ENCODE results near the gene MRPS35.

MRPS35 gene

GRCh38 chr12:27710592-27711316, at the start of gene MRPS35:
MRPS35 (plus strand) TSS chr12:27710832; CDS start chr12:27710844, 12 bp downstream.
- H3K4me1 Mint-ChIP-seq, result peaks cover 30% of the 10 kb centered on the region
- H3K36me3 Mint-ChIP-seq, result no peaks in the 10 kb centered on the region
- no peaks in the 10 kb centered on the region for H3K27me3 Mint-ChIP-seq
- H3K9me3 Mint-ChIP-seq, result no peaks in the 10 kb centered on the region
- peak within 1 kb of the TSS; percentile 98 for H3K4me3 Mint-ChIP-seq
- peak within 1 kb of the TSS; percentile 96 for H3K27ac Mint-ChIP-seq

- Mint-ChIP-seq H3K36me3 (peaks cover 10% of the 10 kb centered on the region), H3K27me3 (no peaks in the 10 kb centered on the region), H3K4me1 (no peaks in the 10 kb centered on the region)
Measured at GRCh38 chr12:27665704-27666103, 44.9 kb upstream of the MRPS35 start.

GRCh38 chr12:27666510-27666909, 44.1 kb upstream of the MRPS35 start:
- Mint-ChIP-seq H3K4me3 (no peak overlapping the region), H3K4me1 (no peaks in the 10 kb centered on the region), H3K36me3 (peaks cover 8% of the 10 kb centered on the region), H3K27ac (no peak overlapping the region), H3K27me3 (no peaks in the 10 kb centered on the region), H3K9me3 (no peaks in the 10 kb centered on the region)

More at GRCh38 chr12:27665704-27666103, 44.9 kb upstream of the MRPS35 start:
- H3K4me3 Mint-ChIP-seq, result no peak overlapping the region
- H3K27ac Mint-ChIP-seq, result no peak overlapping the region
- no peaks in the 10 kb centered on the region for H3K9me3 Mint-ChIP-seq

- Mint-ChIP-seq H3K27me3 (no peaks in the 10 kb centered on the region), H3K4me3 (no peak overlapping the region), H3K36me3 (peaks cover 6% of the 10 kb centered on the region), H3K27ac (no peak overlapping the region), H3K9me3 (no peaks in the 10 kb centered on the region), H3K4me1 (no peaks in the 10 kb centered on the region)
Measured at GRCh38 chr12:27667540-27667939, 43.1 kb upstream of the MRPS35 start.

GRCh38 chr12:27672051-27672450, 38.6 kb upstream of the MRPS35 start:
- Mint-ChIP-seq H3K4me1 (no peaks in the 10 kb centered on the region), H3K4me3 (no peak overlapping the region), H3K27ac (no peak overlapping the region), H3K27me3 (no peaks in the 10 kb centered on the region), H3K9me3 (no peaks in the 10 kb centered on the region), H3K36me3 (peaks cover 6% of the 10 kb centered on the region)

- H3K4me3 Mint-ChIP-seq, result no peak overlapping the region
- no peaks in the 10 kb centered on the region for H3K27me3 Mint-ChIP-seq
- no peak overlapping the region for H3K27ac Mint-ChIP-seq
- H3K9me3 Mint-ChIP-seq, result no peaks in the 10 kb centered on the region
- peaks cover 6% of the 10 kb centered on the region for H3K36me3 Mint-ChIP-seq
- no peaks in the 10 kb centered on the region for H3K4me1 Mint-ChIP-seq
Measured at GRCh38 chr12:27672643-27673042, 38.0 kb upstream of the MRPS35 start.

GRCh38 chr12:27673101-27673718, 37.4 kb upstream of the MRPS35 start:
- Mint-ChIP-seq H3K4me3 (no peak overlapping the region), H3K9me3 (no peaks in the 10 kb centered on the region), H3K36me3 (peaks cover 8% of the 10 kb centered on the region), H3K4me1 (no peaks in the 10 kb centered on the region), H3K27me3 (no peaks in the 10 kb centered on the region), H3K27ac (no peak overlapping the region)

- Mint-ChIP-seq H3K9me3 (no peaks in the 10 kb centered on the region), H3K27me3 (no peaks in the 10 kb centered on the region), H3K27ac (no peak overlapping the region), H3K36me3 (peaks cover 4% of the 10 kb centered on the region), H3K4me1 (no peaks in the 10 kb centered on the region), H3K4me3 (no peak overlapping the region)
Measured at GRCh38 chr12:27674989-27675388, 35.6 kb upstream of the MRPS35 start.

- H3K27ac Mint-ChIP-seq, result no peak overlapping the region
- H3K36me3 Mint-ChIP-seq, result peaks cover 4% of the 10 kb centered on the region
- no peaks in the 10 kb centered on the region for H3K4me1 Mint-ChIP-seq
- H3K9me3 Mint-ChIP-seq, result no peaks in the 10 kb centered on the region
- no peaks in the 10 kb centered on the region for H3K27me3 Mint-ChIP-seq
- no peak overlapping the region for H3K4me3 Mint-ChIP-seq
Measured at GRCh38 chr12:27680619-27681018, 30.0 kb upstream of the MRPS35 start.

GRCh38 chr12:27682534-27682933, 28.1 kb upstream of the MRPS35 start:
- H3K9me3 Mint-ChIP-seq, result no peaks in the 10 kb centered on the region
- H3K4me1 Mint-ChIP-seq, result no peaks in the 10 kb centered on the region
- peaks cover 2% of the 10 kb centered on the region for H3K36me3 Mint-ChIP-seq
- H3K4me3 Mint-ChIP-seq, result no peak overlapping the region
- no peak overlapping the region for H3K27ac Mint-ChIP-seq
- no peaks in the 10 kb centered on the region for H3K27me3 Mint-ChIP-seq

GRCh38 chr12:27685274-27685673, 25.4 kb upstream of the MRPS35 start:
- no peaks in the 10 kb centered on the region for H3K27me3 Mint-ChIP-seq
- peaks cover 6% of the 10 kb centered on the region for H3K36me3 Mint-ChIP-seq
- H3K4me3 Mint-ChIP-seq, result no peak overlapping the region
- H3K9me3 Mint-ChIP-seq, result no peaks in the 10 kb centered on the region
- no peaks in the 10 kb centered on the region for H3K4me1 Mint-ChIP-seq
- H3K27ac Mint-ChIP-seq, result no peak overlapping the region

GRCh38 chr12:27686147-27686546, 24.5 kb upstream of the MRPS35 start:
- H3K36me3 Mint-ChIP-seq, result peaks cover 6% of the 10 kb centered on the region
- no peak overlapping the region for H3K27ac Mint-ChIP-seq
- no peaks in the 10 kb centered on the region for H3K4me1 Mint-ChIP-seq
- no peaks in the 10 kb centered on the region for H3K9me3 Mint-ChIP-seq
- H3K4me3 Mint-ChIP-seq, result no peak overlapping the region
- H3K27me3 Mint-ChIP-seq, result no peaks in the 10 kb centered on the region

GRCh38 chr12:27688671-27689070, 22.0 kb upstream of the MRPS35 start:
- Mint-ChIP-seq H3K27ac (no peak overlapping the region), H3K9me3 (no peaks in the 10 kb centered on the region), H3K4me1 (no peaks in the 10 kb centered on the region), H3K4me3 (no peak overlapping the region), H3K36me3 (peaks cover 6% of the 10 kb centered on the region), H3K27me3 (no peaks in the 10 kb centered on the region)

- H3K36me3 Mint-ChIP-seq, result peaks cover 6% of the 10 kb centered on the region
Measured at GRCh38 chr12:27689558-27690180, 21.0 kb upstream of the MRPS35 start.

GRCh38 chr12:27693403-27693802, 17.2 kb upstream of the MRPS35 start:
- no peaks in the 10 kb centered on the region for H3K4me1 Mint-ChIP-seq
- H3K27me3 Mint-ChIP-seq, result no peaks in the 10 kb centered on the region
- H3K9me3 Mint-ChIP-seq, result no peaks in the 10 kb centered on the region
- no peak overlapping the region for H3K27ac Mint-ChIP-seq
- H3K4me3 Mint-ChIP-seq, result no peak overlapping the region
- peaks cover 9% of the 10 kb centered on the region for H3K36me3 Mint-ChIP-seq

More at GRCh38 chr12:27689558-27690180, 21.0 kb upstream of the MRPS35 start:
- H3K27ac Mint-ChIP-seq, result no peak overlapping the region
- no peaks in the 10 kb centered on the region for H3K4me1 Mint-ChIP-seq
- H3K27me3 Mint-ChIP-seq, result no peaks in the 10 kb centered on the region
- no peak overlapping the region for H3K4me3 Mint-ChIP-seq
- H3K9me3 Mint-ChIP-seq, result no peaks in the 10 kb centered on the region

Measured in activated naive CD4-positive, alpha-beta T cell treated with anti-CD3 and anti-CD28 coated beads, Interleukin-2, amount 50 U/mL, for 24 hours (primary cell).